ENCODE data around the gene PXDN. TPM values are rescaled to one million over a fixed set of nuclear protein-coding genes. Genes with fewer than 3 reads are reported as not detected.
"Not testable (repeated sequence)": the region's sequence is repeated elsewhere in the genome, so short reads cannot be mapped to it uniquely, and the experiment has no call there.

Gene PXDN
- total and polyA plus RNA-seq, 4 donors, result 42.8 to 69.7 (median 59.7) TPM

GRCh38 chr2:1788478-1788959, 44.2 kb upstream of the PXDN start:
- 64% methylated on average over 13 of the region's 18 CpGs for WGBS (ENCODE audit: insufficient coverage)
- H3K27ac ChIP-seq (ENCODE audit: low read depth, low read length), result no peak overlapping the region
- H3K4me3 ChIP-seq (ENCODE audit: low read depth, low read length), result no peak overlapping the region
- peaks cover 13% of the 10 kb centered on the region for H3K4me1 ChIP-seq (ENCODE audit: control insufficient read depth, insufficient read depth, low read length)
- no peak for DNase-seq (ENCODE audit: low read depth in 4 of 6, low spot score in 6 of 6)
- H3K9me3 ChIP-seq (ENCODE audit: control insufficient read depth, insufficient read depth, low read length), result no peaks in the 10 kb centered on the region
- no peaks in the 10 kb centered on the region for H3K27me3 ChIP-seq (ENCODE audit: control insufficient read depth, insufficient read depth, low read length)
- H3K36me3 ChIP-seq (ENCODE audit: control insufficient read depth, insufficient read depth, low read length), result peaks cover 10% of the 10 kb centered on the region

- peaks cover 6% of the 10 kb centered on the region for H3K36me3 ChIP-seq (ENCODE audit: control insufficient read depth, insufficient read depth, low read length)
- DNase-seq (ENCODE audit: low read depth in 4 of 6, low spot score in 6 of 6), result peak in 1 of 6 donors; percentile 74
- WGBS (ENCODE audit: insufficient coverage), result 38% methylated on average over 6 of the region's 10 CpGs
- H3K4me1 ChIP-seq (ENCODE audit: control insufficient read depth, insufficient read depth, low read length), result peaks cover 12% of the 10 kb centered on the region
- H3K27ac ChIP-seq (ENCODE audit: low read depth, low read length), result no peak overlapping the region
- no peaks in the 10 kb centered on the region for H3K9me3 ChIP-seq (ENCODE audit: control insufficient read depth, insufficient read depth, low read length)
- H3K27me3 ChIP-seq (ENCODE audit: control insufficient read depth, insufficient read depth, low read length), result no peaks in the 10 kb centered on the region
- no peak overlapping the region for H3K4me3 ChIP-seq (ENCODE audit: low read depth, low read length)
These were observed 43.6 kb upstream of the PXDN start for GRCh38 chr2:1787755-1788477.

- WGBS (ENCODE audit: insufficient coverage), result 91% methylated on average over 18 of the region's 19 CpGs
- Histone ChIP-seq H3K27ac (ENCODE audit: low read depth, low read length) (no peak overlapping the region), H3K9me3 (ENCODE audit: control insufficient read depth, insufficient read depth, low read length) (no peaks in the 10 kb centered on the region), H3K4me3 (ENCODE audit: low read depth, low read length) (no peak overlapping the region), H3K36me3 (ENCODE audit: control insufficient read depth, insufficient read depth, low read length) (peaks cover 3% of the 10 kb centered on the region), H3K27me3 (ENCODE audit: control insufficient read depth, insufficient read depth, low read length) (no peaks in the 10 kb centered on the region), H3K4me1 (ENCODE audit: control insufficient read depth, insufficient read depth, low read length) (peaks cover 12% of the 10 kb centered on the region)
- no peak for DNase-seq (ENCODE audit: low read depth in 4 of 6, low spot score in 6 of 6)
These were observed 40.8 kb upstream of the PXDN start for GRCh38 chr2:1784986-1785617.

- H3K9me3 ChIP-seq (ENCODE audit: control insufficient read depth, insufficient read depth, low read length), result no peaks in the 10 kb centered on the region
- H3K4me3 ChIP-seq (ENCODE audit: low read depth, low read length), result no peak overlapping the region
- DNase-seq (ENCODE audit: low read depth in 4 of 6, low spot score in 6 of 6), result no peak
- no peak overlapping the region for H3K27ac ChIP-seq (ENCODE audit: low read depth, low read length)
- H3K27me3 ChIP-seq (ENCODE audit: control insufficient read depth, insufficient read depth, low read length), result no peaks in the 10 kb centered on the region
- H3K4me1 ChIP-seq (ENCODE audit: control insufficient read depth, insufficient read depth, low read length), result peaks cover 12% of the 10 kb centered on the region
- peaks cover 3% of the 10 kb centered on the region for H3K36me3 ChIP-seq (ENCODE audit: control insufficient read depth, insufficient read depth, low read length)
- WGBS (ENCODE audit: insufficient coverage), result 60% methylated on average over 19 of the region's 21 CpGs
These were observed 39.8 kb upstream of the PXDN start for GRCh38 chr2:1784087-1784486.

- no peak overlapping the region for H3K27ac ChIP-seq (ENCODE audit: low read depth, low read length)
- no peak overlapping the region for H3K4me3 ChIP-seq (ENCODE audit: low read depth, low read length)
- no peak for DNase-seq (ENCODE audit: low read depth in 4 of 6, low spot score in 6 of 6)
- H3K36me3 ChIP-seq (ENCODE audit: control insufficient read depth, insufficient read depth, low read length), result no peaks in the 10 kb centered on the region
- no peaks in the 10 kb centered on the region for H3K27me3 ChIP-seq (ENCODE audit: control insufficient read depth, insufficient read depth, low read length)
- H3K9me3 ChIP-seq (ENCODE audit: control insufficient read depth, insufficient read depth, low read length), result no peaks in the 10 kb centered on the region
- 92% methylated on average over 10 of the region's 11 CpGs for WGBS (ENCODE audit: insufficient coverage)
- H3K4me1 ChIP-seq (ENCODE audit: control insufficient read depth, insufficient read depth, low read length), result peaks cover 6% of the 10 kb centered on the region
These were observed 38.2 kb upstream of the PXDN start for GRCh38 chr2:1782514-1782913.

- no peak overlapping the region for H3K27ac ChIP-seq (ENCODE audit: low read depth, low read length)
- H3K9me3 ChIP-seq (ENCODE audit: control insufficient read depth, insufficient read depth, low read length), result no peaks in the 10 kb centered on the region
- peaks cover 6% of the 10 kb centered on the region for H3K4me1 ChIP-seq (ENCODE audit: control insufficient read depth, insufficient read depth, low read length)
- 81% methylated on average over 14 of the region's 16 CpGs for WGBS (ENCODE audit: insufficient coverage)
- H3K36me3 ChIP-seq (ENCODE audit: control insufficient read depth, insufficient read depth, low read length), result no peaks in the 10 kb centered on the region
- H3K27me3 ChIP-seq (ENCODE audit: control insufficient read depth, insufficient read depth, low read length), result no peaks in the 10 kb centered on the region
- no peak overlapping the region for H3K4me3 ChIP-seq (ENCODE audit: low read depth, low read length)
- DNase-seq (ENCODE audit: low read depth in 4 of 6, low spot score in 6 of 6), result no peak
These were observed 37.2 kb upstream of the PXDN start for GRCh38 chr2:1781291-1782080.

GRCh38 chr2:1780693-1781092, 36.4 kb upstream of the PXDN start:
- Histone ChIP-seq H3K4me1 (ENCODE audit: control insufficient read depth, insufficient read depth, low read length) (peaks cover 6% of the 10 kb centered on the region), H3K27ac (ENCODE audit: low read depth, low read length) (no peak overlapping the region), H3K36me3 (ENCODE audit: control insufficient read depth, insufficient read depth, low read length) (no peaks in the 10 kb centered on the region), H3K27me3 (ENCODE audit: control insufficient read depth, insufficient read depth, low read length) (no peaks in the 10 kb centered on the region), H3K4me3 (ENCODE audit: low read depth, low read length) (no peak overlapping the region), H3K9me3 (ENCODE audit: control insufficient read depth, insufficient read depth, low read length) (no peaks in the 10 kb centered on the region)
- DNase-seq (ENCODE audit: low read depth in 4 of 6, low spot score in 6 of 6), result no peak
- no CpG with 5 or more reads among the region's 2 CpGs for WGBS (ENCODE audit: insufficient coverage)

- not testable (repeated sequence) for H3K4me1 ChIP-seq (ENCODE audit: control insufficient read depth, insufficient read depth, low read length); H3K36me3 ChIP-seq (ENCODE audit: control insufficient read depth, insufficient read depth, low read length); H3K27ac ChIP-seq (ENCODE audit: low read depth, low read length); H3K27me3 ChIP-seq (ENCODE audit: control insufficient read depth, insufficient read depth, low read length); H3K9me3 ChIP-seq (ENCODE audit: control insufficient read depth, insufficient read depth, low read length); DNase-seq (ENCODE audit: low read depth in 4 of 6, low spot score in 6 of 6); H3K4me3 ChIP-seq (ENCODE audit: low read depth, low read length)
These were observed 35.7 kb upstream of the PXDN start for GRCh38 chr2:1780054-1780453.

GRCh38 chr2:1778566-1778965, 34.3 kb upstream of the PXDN start:
- Histone ChIP-seq H3K27me3 (ENCODE audit: control insufficient read depth, insufficient read depth, low read length) (no peaks in the 10 kb centered on the region), H3K4me1 (ENCODE audit: control insufficient read depth, insufficient read depth, low read length) (no peaks in the 10 kb centered on the region), H3K4me3 (ENCODE audit: low read depth, low read length) (no peak overlapping the region), H3K27ac (ENCODE audit: low read depth, low read length) (no peak overlapping the region), H3K9me3 (ENCODE audit: control insufficient read depth, insufficient read depth, low read length) (no peaks in the 10 kb centered on the region), H3K36me3 (ENCODE audit: control insufficient read depth, insufficient read depth, low read length) (no peaks in the 10 kb centered on the region)
- 79% methylated on average over 3 of the region's 4 CpGs for WGBS (ENCODE audit: insufficient coverage)
- no peak for DNase-seq (ENCODE audit: low read depth in 4 of 6, low spot score in 6 of 6)

All from spinal cord (tissue), 10 donors.